Stimulated activated CD4-positive, alpha-beta T cell treated with anti-CD3 and anti-CD28 coated beads, Interleukin-1b, Interleukin-23, amount 100 ng/mL, for 4 hours (primary cell): ENCODE results near the gene BTG4.

Source experiments
- DNase-seq, 2 donors: peaks; one replicate each; pipeline ENCODE4 v3.0.0-alpha.2; 2020; ENCODE audit warnings: low read depth in 2 of 2

Gene BTG4

DNA sequence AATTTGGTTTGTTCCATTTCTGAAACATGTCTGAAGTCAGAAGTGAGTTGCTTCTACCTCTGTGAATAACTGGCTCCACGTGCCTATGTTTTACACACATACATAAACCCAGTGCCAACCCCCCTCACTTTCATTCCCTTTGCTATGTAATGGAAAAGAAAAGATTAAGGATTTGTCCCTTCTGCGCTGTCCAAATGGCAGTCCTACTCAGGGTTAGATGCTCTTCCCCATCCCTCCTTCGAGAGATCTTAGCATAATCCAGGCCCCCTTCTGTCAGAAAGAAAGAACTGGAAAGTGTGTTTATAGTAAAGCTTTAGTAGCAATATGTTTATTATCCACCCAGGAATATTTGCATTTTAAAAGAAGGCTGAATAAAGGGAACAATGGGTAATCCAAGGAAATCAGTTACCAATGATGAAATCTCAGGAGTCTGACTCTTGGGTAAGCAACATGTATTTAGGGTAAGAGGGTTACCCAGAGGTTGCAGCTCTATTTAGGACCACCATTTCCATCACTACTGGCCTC lies 25.2 kb upstream of the BTG4 start:
- DNase-seq = no peak

DNA sequence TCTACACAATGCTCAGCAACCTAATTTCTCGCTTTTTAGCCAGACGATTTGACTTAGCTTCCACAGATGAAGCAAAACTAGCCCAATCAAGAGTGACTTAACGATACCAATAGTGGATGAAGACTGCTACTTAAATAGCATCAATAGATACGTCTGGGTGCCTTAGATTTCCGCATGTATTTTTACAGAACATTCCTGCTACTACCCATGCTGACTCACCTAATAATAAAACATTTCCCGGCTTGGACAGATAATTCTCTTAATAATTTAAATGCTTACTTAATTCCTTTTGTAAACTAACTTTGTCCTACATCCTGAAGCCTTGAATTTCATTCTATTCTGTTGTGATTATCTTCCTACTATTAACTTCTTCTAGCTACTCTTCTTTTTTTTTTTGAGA lies 23.1 kb upstream of the BTG4 start:
- no peak for DNase-seq

DNA sequence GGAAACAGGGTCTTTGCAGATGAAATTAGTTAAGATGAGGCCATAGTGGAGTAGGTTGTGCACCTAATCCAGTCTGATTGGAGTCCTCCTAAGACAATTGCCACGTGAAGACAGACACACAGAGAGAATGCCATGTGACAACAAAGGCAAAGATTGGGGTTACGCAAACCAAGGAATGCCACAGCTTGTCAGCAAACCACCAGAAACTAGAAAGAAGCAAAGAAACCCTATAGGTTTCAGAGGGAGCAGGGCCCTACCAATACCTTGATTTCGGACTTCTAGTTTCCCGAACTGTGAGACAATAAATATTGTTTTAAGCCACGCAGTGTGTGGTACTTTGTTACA lies 20.2 kb upstream of the BTG4 start:
- DNase-seq = no peak

DNA sequence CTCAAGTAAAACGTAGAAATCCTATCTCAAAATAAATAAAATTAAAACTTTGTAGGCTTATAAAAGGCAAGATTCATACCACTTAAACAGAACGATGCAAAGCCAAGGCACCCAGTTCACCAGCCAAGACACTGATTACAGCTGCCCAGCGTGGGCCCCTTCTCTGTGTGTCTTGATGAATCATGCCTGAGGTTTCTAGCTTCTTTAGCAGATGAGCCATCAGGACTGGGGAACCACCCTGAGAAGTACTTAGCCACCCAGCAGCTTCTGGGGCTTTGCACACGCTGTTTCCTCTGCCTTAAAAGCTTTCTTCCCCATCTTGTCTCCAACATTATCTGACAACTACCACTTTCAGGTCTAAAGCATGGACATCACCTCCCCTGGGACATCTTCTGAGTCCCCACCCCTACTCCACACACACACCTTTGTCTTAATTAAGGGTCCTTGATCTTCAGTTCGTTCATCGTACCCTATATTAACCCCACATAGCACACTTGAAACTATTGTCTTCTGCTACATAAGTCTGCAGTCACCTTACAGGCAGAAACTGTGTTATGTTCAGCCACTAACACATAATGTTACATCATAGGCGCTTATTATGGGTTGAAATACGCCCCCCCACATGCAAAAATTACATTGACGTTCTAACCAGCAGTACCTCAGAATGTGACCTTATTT lies 19.6 kb upstream of the BTG4 start:
- peak in 1 of 2 donors; percentile 40 for DNase-seq

DNA sequence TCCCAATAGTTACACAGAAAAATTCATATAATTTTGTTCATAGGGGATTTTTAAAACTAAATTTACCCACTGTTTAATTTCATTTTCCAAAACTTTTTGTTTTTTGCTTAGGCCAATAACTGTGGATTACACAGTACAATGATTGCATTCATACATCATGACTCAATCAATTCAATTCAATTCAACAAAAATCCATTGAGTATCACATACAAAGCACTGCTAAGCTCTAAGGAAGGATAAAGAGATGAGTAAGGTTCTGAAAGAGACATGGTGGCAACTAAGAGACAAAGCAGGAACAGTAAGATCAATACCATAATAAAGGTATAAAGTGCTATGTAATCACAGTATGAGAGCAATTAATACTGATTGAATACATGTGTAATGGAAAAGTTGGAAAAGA lies 18.9 kb upstream of the BTG4 start:
- DNase-seq = no peak

DNA sequence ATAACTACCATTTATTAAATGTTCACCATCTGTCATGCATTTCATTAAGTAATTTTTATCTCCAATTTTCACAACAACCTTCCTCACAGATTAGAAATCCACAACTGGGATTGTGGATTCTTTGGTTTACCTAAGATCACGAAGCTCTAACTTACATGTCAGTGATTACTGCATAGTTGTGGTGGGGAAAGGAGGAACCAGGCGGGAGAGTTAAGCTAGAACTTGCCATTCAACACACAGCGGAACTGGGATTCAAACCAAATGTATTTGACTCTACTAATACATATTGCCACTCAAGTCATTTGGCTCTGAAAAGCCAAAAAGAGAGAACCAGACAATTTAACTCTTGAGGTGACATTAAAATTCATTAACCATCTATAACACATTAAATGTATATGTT lies 17.9 kb upstream of the BTG4 start:
- no peak for DNase-seq

DNA sequence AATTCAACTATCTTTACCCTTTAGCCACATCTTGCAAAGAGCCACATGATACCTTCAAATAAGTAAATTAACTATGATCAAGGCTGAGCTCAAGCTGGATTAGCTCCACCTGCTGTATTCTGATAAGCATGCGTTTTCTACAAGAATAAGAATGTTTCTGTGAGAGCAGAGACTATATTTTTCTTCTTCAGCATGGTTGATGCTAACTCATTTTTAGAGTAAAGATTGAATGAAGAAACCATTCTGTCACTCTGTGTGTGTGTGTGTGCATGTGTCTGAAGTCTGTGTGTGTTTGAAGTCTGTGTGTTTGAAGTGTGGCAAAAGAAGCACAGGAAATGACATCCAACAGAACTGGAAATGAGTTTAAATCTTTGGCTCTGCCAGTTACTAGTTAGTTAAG lies 16.4 kb upstream of the BTG4 start:
- DNase-seq = no peak

DNA sequence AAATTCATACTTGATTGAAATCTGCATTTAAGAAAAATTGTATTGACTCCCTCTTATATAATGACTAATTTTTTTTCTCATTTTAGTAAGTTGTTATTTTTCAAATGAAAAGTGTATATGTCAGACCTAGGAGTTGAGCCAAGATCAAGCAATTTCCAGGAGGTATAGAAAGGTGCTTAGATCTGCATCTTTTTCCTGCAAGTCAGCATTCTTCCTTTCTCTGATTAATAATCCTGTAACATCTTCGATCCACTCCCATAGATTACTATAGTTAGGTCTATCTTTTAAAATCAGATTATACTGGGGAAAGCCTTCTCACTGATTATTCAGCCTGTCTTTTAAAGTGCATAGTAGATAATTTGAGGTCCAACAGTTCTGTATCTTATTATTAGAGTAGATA lies 15.1 kb upstream of the BTG4 start:
- DNase-seq = no peak

DNA sequence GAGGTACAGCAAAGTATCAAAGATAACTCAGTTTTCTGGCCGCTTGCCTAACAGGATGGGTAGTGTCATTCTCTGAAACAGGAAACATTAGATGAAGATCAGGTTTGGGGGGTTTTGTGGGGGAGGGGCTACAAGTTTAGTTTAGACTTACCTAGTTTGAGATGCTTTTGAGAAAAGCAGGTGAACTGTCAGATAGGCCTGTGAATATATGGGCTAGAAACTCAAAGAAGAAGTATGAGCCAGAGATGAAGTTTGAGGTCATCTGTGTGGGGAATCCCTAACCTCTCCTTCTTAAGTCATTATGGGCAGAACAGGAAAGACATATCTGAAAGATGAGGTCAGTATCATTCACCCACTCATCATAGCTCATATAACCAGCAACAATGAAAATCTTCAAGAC lies 14.3 kb upstream of the BTG4 start:
- no peak for DNase-seq

DNA sequence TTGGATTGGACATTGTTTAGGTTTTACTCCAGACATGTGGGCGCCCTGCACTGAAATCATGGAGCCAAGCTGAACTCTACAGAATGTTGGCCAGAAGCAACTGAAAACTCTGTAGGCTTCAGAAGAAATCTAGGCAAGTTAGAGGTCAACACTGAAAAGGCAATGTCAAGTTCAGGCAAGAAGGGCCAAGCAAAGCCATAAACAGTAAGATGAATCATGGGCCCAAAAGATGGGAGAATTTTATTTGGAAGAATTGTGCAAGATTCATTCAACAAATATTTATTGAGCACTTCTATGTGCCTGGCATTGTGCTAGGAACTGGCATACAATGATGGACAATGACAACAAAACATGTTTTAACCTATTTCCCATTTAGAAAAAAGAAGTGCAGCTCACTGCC lies 13.3 kb upstream of the BTG4 start:
- no peak for DNase-seq

DNA sequence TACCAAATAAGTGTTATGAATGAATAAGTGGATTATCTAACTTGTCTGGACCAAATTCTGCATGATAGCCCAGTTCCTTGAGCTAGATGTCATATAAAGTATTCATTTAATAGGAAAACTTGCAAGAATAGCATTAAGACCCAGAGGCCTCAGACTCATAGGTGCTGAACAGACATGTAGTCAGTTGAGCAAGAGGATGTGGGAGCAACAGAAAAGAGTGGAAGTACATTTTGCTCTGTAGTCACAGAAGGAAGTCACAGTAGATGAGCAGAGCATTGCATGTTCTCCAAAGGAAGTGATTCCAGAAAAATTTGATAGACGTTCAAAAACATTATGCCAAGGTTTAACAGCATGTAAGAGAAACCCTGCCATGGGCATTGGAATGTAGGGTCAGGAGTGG lies 11.9 kb upstream of the BTG4 start:
- no peak for DNase-seq

DNA sequence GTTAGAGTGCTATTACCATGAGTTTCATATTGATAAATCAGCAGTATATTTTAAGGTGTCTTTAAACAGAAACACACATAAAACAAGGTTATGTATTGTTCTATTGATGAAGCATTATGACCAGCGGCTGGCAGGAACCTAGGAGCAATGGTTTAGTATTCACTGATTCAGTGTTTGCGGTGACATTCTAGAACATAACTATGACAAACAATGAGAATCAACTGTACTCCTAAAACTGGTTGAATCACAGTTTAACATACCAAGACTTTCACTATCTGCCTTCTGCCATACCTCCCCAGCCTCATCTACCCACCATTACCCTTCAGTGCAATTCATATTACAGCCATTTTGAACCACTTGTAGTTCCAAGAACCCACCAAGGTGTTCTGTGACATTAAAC lies 11.2 kb upstream of the BTG4 start:
- DNase-seq = no peak

DNA sequence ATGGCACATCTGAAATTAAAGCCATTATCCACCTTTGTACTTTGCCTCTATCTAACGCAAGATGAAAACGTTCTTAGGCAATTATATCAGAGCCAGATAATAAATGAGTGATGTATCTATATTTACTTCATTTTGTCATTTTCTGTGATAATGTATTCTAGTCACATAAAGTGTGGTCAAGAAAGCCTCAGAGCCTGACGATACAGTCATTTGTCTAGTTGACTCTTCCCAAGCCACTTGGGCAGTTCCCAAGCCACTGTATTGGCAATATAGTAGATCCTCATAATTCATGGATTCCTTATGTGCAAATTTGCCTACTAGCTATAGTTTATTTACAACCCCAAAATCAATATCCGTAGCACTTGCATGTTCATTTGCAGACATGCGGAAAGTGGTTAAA lies 10.2 kb upstream of the BTG4 start:
- no peak for DNase-seq

DNA sequence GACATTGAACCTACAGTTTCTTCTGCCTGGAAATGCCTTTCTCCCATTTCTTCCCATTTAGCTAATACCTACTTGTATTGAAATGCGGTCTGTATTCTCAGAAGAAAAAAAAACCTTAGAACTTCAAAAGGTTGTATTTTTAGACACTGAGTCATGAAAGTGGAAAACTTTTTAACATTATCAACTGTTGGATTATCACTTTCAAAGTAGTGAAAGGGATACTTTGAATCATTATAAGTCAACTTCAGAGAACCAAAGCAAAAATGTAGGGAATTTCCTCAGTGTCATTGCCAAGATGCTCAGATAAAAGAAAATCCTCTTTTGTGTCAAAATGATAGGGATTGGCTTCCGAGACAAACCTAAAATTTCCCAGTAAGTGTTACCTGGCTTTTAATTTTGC lies 8.9 kb upstream of the BTG4 start:
- no peak for DNase-seq

DNA sequence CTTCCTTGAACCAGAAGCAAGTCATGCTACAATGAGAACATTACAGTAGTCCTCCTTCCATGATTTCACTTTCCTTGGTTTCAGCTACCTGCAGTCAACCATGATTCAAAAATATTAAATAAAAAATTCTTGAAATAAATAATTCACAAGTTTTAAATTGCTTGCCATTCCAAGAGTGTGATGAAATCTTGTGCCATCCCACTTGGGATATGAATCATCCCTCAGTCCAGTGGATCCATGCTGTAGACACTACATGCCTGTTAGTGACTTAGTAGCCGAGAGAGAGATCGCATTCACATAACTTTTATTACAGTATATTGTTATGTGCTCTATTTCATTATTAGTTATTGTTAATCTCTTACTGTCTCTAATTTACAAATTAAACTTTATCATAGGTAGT lies 8.4 kb upstream of the BTG4 start:
- DNase-seq = no peak

DNA sequence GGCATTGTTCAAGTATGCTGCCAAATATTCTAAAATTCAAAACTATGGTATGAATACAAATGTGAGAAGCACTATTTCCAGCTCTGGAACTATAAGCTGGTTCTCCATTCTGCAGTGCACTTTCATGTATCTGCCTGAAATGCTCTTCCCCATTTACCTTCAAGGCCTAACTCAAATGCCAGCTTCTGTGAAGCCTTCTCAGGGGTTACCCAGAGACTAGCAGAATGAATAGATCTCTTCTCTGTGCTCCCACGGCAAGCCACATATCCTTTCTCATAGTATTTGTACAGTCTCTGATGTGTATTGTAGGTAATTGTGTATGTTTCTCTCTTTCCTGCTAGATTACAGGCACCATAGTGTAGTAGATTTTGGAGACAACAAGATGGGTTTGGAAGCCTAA lies 6.5 kb upstream of the BTG4 start:
- no peak for DNase-seq

DNA sequence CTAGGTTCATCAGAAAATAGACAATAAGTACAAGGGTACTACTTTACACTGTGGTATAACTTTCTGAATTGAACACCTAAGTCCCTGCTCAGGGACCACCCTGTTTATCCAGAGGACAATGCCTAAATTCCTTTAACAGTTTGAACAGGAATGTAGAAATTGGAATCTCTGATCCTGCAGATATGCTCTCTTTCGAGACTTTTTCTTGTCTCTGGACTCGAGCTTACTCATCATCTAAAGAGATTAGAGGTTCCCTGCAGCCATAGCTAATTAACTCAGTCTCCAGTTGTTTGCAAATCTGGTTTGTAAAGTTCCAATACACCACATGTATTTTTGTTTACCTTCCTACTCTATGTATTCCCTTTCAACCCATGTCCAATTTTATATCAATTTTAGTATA lies 3.4 kb upstream of the BTG4 start:
- DNase-seq = no peak

DNA sequence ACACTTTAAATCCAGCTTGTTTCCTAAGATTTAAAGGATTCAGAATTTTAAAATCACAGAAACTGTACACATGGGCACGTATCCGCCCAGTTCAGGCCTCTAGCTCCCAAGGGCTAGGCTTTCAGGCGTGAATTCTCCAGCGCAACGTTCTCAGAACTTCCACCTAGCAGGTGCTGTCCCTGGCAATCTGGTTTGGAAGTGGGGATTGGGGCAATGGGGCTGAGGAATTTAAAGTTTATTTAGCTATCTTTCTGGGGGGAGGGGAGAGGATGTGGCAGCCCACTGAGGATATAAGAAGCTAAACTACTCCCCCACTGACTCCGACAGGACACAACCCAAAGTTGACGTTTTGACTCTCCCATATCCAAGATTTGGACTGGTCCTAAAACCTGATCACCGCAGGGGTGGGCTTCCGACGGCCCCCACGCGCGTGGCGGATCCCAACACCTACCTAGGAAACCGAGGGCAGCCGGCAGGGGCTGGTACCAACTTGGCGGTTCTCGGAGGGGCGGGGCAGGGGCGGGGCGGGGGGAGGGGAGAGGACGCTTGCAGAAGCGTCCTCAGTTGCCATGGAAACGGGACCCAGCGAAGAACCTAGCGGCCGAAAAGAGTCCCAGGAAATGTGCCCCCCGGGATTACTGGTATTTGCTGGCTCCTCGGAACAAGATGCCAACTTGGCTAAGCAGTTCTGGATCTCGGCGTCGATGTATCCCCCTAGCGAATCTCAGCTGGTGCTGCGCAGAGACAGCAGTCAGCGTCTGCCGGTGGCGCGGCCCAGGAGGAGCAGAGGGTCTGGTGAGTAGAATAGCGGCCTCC lies 2.2 kb upstream of the BTG4 start, which contains the start of gene HOATZ:
Gene HOATZ, plus strand, starts transcription at position 563 of the 816 bp plus-strand sequence. Its CDS starts 7 bp downstream, at position 570.
- DNase-seq = no peak

DNA sequence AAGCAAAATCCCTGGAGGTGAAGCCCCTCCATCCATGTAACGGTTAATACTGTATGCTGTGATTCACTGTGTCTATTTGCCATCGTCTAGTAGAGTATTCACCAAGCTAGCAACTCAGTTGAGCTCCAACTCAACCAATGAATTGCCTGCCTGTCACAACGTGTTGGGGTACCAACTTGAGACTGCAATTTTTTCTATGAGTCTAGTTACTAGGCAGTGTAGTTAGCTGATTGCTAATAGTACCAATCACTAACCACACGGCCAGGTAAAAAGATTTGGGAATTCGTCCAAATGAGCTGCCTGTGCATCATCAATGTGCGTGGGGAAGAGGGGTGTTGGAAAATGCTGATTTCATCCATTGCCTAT lies 1.0 kb upstream of the BTG4 start:
- no peak for DNase-seq

DNA sequence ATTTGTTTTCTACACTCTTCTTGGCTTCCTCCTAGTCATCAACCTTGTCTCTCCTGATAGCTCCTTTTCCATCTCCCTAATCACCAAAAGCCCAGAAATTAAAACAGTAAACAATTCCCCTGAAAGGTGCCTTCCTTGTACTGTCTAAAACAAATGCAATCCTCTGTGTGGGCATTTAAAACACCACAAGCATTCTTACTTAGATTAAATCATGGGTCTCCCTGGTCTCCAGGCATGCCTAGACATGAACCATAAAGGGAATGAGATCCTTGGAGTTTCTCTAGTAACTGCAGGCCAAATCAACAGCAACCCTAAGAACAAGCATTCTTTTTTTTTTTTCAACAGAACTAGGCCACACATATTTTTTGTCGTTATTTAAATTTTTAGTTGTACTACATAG lies 1.9 kb downstream of the BTG4 start:
- no peak for DNase-seq

DNA sequence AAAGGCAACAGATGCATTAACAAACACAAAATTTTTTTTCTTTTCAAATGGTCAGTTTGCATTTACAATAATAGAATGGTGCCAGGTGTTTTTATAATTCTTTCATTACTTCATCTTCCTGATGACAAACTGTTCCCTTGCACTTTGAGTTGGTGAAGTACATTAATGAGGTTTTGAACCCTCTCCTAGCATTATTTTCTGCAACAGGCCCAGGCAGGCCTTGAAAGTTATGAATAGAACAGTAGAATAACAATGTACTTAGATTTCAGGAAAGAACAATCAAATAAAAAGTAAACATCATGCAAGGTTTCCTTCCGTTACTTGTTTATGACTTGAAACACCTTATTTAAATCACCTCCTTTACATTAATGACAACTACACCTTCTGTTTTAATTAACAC lies 9.6 kb downstream of the BTG4 start:
- DNase-seq = no peak

DNA sequence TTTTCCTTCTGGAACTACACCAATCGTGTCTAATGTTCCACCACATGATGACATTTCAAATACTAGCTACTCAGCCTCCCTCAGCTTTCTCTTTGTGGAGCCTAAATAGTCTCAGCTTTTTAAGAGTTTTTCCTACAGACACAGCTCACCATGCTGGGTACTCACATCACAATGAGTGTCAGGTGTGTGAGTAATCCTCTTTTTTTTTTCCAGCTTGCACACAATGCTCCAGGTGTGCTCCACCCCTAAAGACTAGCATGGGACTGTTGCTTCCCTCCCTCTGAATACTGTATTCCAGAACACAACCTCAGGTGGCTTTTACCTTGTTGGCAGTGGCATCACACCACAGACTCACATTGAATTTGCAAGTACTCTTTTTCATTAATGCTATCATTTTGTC lies 11.7 kb downstream of the BTG4 start:
- DNase-seq = no peak

DNA sequence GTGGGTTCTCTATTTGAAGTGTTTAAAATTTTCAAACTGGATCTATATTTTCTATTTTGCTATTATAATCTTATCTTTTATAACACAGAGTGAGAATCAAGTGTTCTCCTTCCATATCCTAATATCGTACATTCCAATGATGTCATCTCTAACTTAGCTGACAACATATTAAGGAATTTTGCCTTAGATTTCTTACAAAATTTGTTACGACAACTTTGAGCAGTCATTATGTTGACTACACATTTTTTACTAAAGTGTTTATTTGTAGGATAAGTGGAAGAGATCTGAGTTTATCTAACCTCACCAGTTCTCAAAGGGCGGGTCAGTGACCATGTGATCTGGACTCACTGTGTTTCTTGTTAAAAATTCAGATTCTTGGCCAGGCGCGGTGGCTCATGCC lies 12.7 kb downstream of the BTG4 start:
- no peak for DNase-seq

DNA sequence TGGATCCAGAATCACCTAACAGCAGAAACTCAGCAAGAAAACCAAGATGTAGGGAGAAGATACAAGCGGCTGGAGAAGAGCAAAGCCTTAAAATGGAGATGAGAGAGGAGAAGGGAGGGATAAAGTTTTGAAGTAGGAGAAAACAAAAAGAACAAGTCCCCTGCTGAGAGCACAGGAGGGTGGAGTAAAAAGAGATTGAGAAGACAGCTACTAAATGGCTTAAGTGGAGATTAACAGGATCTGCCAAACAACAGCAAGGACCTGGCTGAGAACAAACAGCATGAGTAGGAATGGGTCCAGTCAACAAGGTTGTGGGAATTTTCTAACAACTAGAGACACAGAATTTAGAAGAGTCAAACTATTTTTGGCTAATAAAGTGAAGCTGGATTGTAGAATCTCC lies 18.1 kb downstream of the BTG4 start:
- DNase-seq = no peak
